GM11168 (cell line): ENCODE results near the gene OR6X1.

ENCODE experiments used
- in situ Hi-C: fragments of 300-500 bp; cut with MboI; formaldehyde crosslinking; loops from one replicate; pipeline ENCODE4 v1.12.0; 2022; ENCODE audit warnings: low sequenced_read_pairs; ENCODE audit not compliant: unreplicated experiment

The OR6X1 gene

GRCh38 chr11:123704341-123704740 lies 50.0 kb downstream of the OR6X1 start:
- in situ Hi-C loops = no loop called here
